Right lobe of liver (tissue), 6 donors: ENCODE data around the gene CRYL1. TPM values are rescaled to one million over a fixed set of nuclear protein-coding genes. Genes with fewer than 3 reads are reported as not detected.

Experiments
- ATAC-seq, 4 donors: fragments of 200-7000 bp; cut with Tn5 transposase; one replicate each; pipeline ENCODE4 v1.9.1; 2020; ENCODE audit warnings: mild to moderate bottlenecking in 4 of 4, moderate library complexity in 4 of 4
- DNase-seq, 3 donors: peaks; one replicate each; pipeline ENCODE4 v3.0.0-alpha.2; 2020
- H3K27ac ChIP-seq, 3 donors: fragments of 200-600 bp; one replicate each; pipeline ENCODE4 v1.8.0; 2022
- H3K27me3 ChIP-seq, 2 donors: fragments of 200-600 bp; one replicate each; pipeline ENCODE4 v1.8.0; 2022
- H3K36me3 ChIP-seq, 4 donors: fragments of 200-600 bp; sonication (generic) in 1 of 4; one replicate each; pipeline versions ENCODE4 v1.5.1 to v1.8.0; 2017 to 2022; ENCODE audit warnings: control low read depth in 1 of 4
- H3K4me1 ChIP-seq, 4 donors: fragments of 200-600 bp; sonication (generic) in 1 of 4; one replicate each; pipeline versions ENCODE4 v1.5.1 to v1.8.0; 2017 to 2022; ENCODE audit warnings: control low read depth in 1 of 4
- H3K4me3 ChIP-seq, 3 donors: fragments of 200-600 bp; one replicate each; pipeline ENCODE4 v1.8.0; 2022
- H3K9me3 ChIP-seq, 4 donors: fragments of 200-600 bp; sonication (generic) in 1 of 4; one replicate each; pipeline versions ENCODE4 v1.5.1 to v1.8.0; 2017 to 2022; ENCODE audit warnings: control low read depth in 1 of 4
- POLR2A ChIP-seq: fragments of 450-650 bp; IDR thresholded peaks from one replicate; pipeline ENCODE4 v1.6.1; 2017; ENCODE audit warnings: antibody characterized with exemption, mild to moderate bottlenecking
- WGBS: methylation state at CpG from one replicate; pipeline ENCODE4 v1.1.6; 2018; ENCODE audit warnings: low coverage, low lambda C conversion rate; ENCODE audit not compliant: insufficient coverage; ENCODE audit errors: missing lambda C conversion rate; 5-methylcytosine and 5-hydroxymethylcytosine counted together
- intact Hi-C, 2 donors: fragments of 100-400 bp; cut with DNase I; formaldehyde crosslinking; loops; one replicate each; pipeline versions ENCODE4 v1.11.2 to v1.14.1; 2022
- total RNA-seq, 6 experiments: library from RNA; depleted of rRNA in 2 of 6; stranded (reverse); fragments of >200 nt in 2 of 6; fragmentation: NEBNext Ultra II Directional in 3 of 6; extraction: Animal tissue kit (Norgen Biotek cat#: 25700) in 3 of 6; gene quantifications; one replicate each; pipeline versions ENCODE4 v1.1.0 to v1.2.4, GENCODE V29; 2016 to 2023
- TF ChIP-seq, protein P1 (sequence below), 4 donors: fragments of 200-600 bp in 3 of 4; fragments of 450-650 bp in 1 of 4; IDR thresholded peaks; one replicate each; pipeline versions ENCODE4 v1.5.1 to v1.8.0; 2016 to 2022; ENCODE audit warnings: antibody characterized with exemption in 4 of 4, mild to moderate bottlenecking in 2 of 4
- donor health status: DM: no; HTN: yes; CAD: no.
- donor health status: DM: no; HTN: no; CAD: no.
- donor health status: DM: no; HTN: no; CAD: no.
- donor health status: DM: no; HTN: yes; CAD: no.
- donor health status: DM: no; HTN: yes; CAD: no.

The CRYL1 gene
- total RNA-seq, 6 experiments from 2014 or later, result 111 to 185 (median 151) TPM

DNA sequence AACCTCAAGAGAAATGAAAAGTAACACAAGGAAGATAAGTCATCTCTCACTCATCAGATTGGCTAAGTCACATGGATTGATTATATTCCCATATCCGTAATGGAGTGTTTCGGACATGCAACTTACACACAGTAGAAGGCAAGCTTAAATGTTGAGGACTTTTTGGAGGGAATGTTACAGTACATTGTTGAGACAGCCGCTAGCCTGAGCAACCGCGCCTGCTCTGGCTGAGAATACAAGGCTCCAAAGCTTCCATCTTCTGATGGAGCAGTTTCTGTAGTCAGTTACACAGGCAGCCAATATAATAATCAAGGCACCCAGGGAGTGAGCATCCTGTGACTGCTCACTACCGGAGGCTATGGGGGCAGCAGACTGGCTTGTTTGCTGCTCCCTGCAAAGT lies 1.0 kb upstream of the CRYL1 start:
- intact Hi-C loops, result no loop called here
- TF ChIP-seq POLR2A, result no peak
- TF ChIP-seq, protein P1, sequence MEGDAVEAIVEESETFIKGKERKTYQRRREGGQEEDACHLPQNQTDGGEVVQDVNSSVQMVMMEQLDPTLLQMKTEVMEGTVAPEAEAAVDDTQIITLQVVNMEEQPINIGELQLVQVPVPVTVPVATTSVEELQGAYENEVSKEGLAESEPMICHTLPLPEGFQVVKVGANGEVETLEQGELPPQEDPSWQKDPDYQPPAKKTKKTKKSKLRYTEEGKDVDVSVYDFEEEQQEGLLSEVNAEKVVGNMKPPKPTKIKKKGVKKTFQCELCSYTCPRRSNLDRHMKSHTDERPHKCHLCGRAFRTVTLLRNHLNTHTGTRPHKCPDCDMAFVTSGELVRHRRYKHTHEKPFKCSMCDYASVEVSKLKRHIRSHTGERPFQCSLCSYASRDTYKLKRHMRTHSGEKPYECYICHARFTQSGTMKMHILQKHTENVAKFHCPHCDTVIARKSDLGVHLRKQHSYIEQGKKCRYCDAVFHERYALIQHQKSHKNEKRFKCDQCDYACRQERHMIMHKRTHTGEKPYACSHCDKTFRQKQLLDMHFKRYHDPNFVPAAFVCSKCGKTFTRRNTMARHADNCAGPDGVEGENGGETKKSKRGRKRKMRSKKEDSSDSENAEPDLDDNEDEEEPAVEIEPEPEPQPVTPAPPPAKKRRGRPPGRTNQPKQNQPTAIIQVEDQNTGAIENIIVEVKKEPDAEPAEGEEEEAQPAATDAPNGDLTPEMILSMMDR (IDR thresholded peaks at IDR 0.05), result no peak
- no peaks in the 10 kb centered on the region for H3K9me3 ChIP-seq
- peak overlapping the region; percentile 83 to 96 (median 88) for H3K4me3 ChIP-seq
- ATAC-seq (peak in 2 of 4 donors; percentile 0 to 2), DNase-seq (no peak)
- 22% methylated on average over 6 of the region's 6 CpGs for WGBS
- peaks cover 0 to 28% (median 2%) of the 10 kb centered on the region in 4 donors for H3K4me1 ChIP-seq
- H3K27ac ChIP-seq, result peak overlapping the region; percentile 95 to 100 (median 99)
- no peaks in the 10 kb centered on the region for H3K36me3 ChIP-seq
- no peaks in the 10 kb centered on the region for H3K27me3 ChIP-seq

- H3K27ac ChIP-seq, result peak overlapping the region; percentile 95 to 100 (median 99)
- peaks cover 0 to 42% (median 2%) of the 10 kb centered on the region in 4 donors for H3K4me1 ChIP-seq
- H3K36me3 ChIP-seq, result no peaks in the 10 kb centered on the region
- no peak for TF ChIP-seq POLR2A
- TF ChIP-seq, protein P1 (IDR thresholded peaks at IDR 0.05), result no peak
- peak overlapping the region; percentile 83 to 96 (median 88) for H3K4me3 ChIP-seq
- WGBS, result 4% methylated on average over 19 of the region's 37 CpGs
- DNase-seq (peak; percentile 59 to 65 (median 60)), ATAC-seq (peak; percentile 17 to 48 (median 36))
- no peaks in the 10 kb centered on the region for H3K27me3 ChIP-seq
- no peaks in the 10 kb centered on the region for H3K9me3 ChIP-seq
- intact Hi-C loops, result no loop called here
Measured at GRCh38 chr13:20525144-20525600, 485 bp downstream of the CRYL1 start.

DNA sequence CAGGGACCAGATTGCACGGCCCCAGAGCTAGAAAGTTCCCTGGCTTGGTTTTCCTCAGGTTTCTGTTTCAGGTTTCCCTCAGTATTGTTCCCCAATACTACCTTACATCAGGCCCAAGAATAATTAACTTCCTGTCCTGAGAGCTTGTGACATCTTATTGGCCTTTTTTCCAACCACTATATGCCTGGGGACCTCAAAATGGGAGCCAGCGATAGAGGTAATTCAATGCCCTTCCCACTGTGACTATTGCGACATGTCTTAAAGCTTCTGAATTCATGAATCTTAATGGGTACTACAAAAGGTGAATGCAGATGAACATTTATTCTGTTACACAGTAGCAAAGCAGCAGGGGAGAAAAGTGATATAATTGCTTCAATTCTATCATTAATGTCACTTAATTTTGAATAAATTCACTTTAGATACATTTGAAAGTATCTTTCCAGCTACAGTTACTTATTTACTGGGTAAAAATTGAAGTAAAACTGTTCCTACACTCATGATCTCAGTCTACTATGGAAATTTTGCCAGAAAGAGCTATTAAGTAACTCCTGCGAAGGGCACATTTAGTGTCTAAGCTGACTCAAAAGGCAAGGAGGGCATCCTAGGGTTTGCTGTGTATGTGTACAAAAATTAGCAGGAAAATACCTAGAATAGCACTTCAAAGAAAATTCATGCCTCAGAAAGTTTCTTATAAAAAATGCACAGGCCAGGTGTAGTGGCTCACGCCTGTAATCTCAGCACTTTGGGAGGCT lies 4.1 kb downstream of the CRYL1 start:
- H3K4me3 ChIP-seq, result no peak overlapping the region
- no peaks in the 10 kb centered on the region for H3K36me3 ChIP-seq
- ATAC-seq (no peak), DNase-seq (no peak)
- WGBS, result 43% methylated on average over 5 of the region's 5 CpGs
- H3K27me3 ChIP-seq, result no peaks in the 10 kb centered on the region
- H3K27ac ChIP-seq, result peak overlapping the region in 2 of 3 donors; percentile 89 to 100
- H3K9me3 ChIP-seq, result no peaks in the 10 kb centered on the region
- intact Hi-C loops, result no loop called here
- TF ChIP-seq, protein P1 (IDR thresholded peaks at IDR 0.05), result no peak
- TF ChIP-seq POLR2A, result no peak
- H3K4me1 ChIP-seq, result peaks cover 0 to 47% (median 4%) of the 10 kb centered on the region in 4 donors

GRCh38 chr13:20519875-20520274 lies 5.8 kb downstream of the CRYL1 start:
- H3K9me3 ChIP-seq, result no peaks in the 10 kb centered on the region
- DNase-seq (no peak), ATAC-seq (peak; percentile 71 to 79 (median 74))
- no peaks in the 10 kb centered on the region for H3K27me3 ChIP-seq
- H3K4me3 ChIP-seq, result peak overlapping the region in 2 of 3 donors; percentile 1 to 24
- TF ChIP-seq, protein P1 (IDR thresholded peaks at IDR 0.05), result no peak
- TF ChIP-seq POLR2A, result no peak
- H3K27ac ChIP-seq, result peak overlapping the region; percentile 83 to 100 (median 89)
- peaks cover 0 to 46% (median 4%) of the 10 kb centered on the region in 4 donors for H3K4me1 ChIP-seq
- intact Hi-C loops, result loop anchor here in 1 of 2 donors (10.0 kb wide), 1 partner anchor 45 kb away; the partner anchor contains the start of gene IFT88
- H3K36me3 ChIP-seq, result no peaks in the 10 kb centered on the region
- WGBS, result 27% methylated on average over 1 of the region's 1 CpG
